Stomach (tissue), 9 donors: Measurements from ENCODE around the gene LBHD1. TPM values are rescaled to one million over a fixed set of nuclear protein-coding genes. Genes with fewer than 3 reads are reported as not detected.

ENCODE experiments used
- DNase-seq, 2 donors: peaks; one replicate each; pipeline versions ENCODE4 v3.0.0 to v3.0.0-alpha.2; 2013 to 2019
- H3K27ac ChIP-seq, 5 donors: fragments of 200-600 bp in 4 of 5; sonication (generic) in 4 of 5; one replicate each; pipeline ENCODE4 v1.5.1; 2013 to 2019; ENCODE audit warnings: mild to moderate bottlenecking in 1 of 5, moderate library complexity in 1 of 5
- H3K27me3 ChIP-seq, 3 donors: fragments of 200-600 bp; sonication (generic); one replicate each; pipeline ENCODE4 v1.5.1; 2017 to 2019; ENCODE audit warnings: mixed run types in 1 of 3
- H3K36me3 ChIP-seq, 4 donors: fragments of 200-600 bp; sonication (generic); 1 replicate in 3 of 4; 2 replicates in 1 of 4; pipeline ENCODE4 v1.5.1; 2016 to 2019
- H3K4me1 ChIP-seq, 4 donors: fragments of 200-600 bp; sonication (generic); one replicate each; pipeline ENCODE4 v1.5.1; 2016 to 2019
- H3K4me3 ChIP-seq, 4 donors: fragments of 200-600 bp; sonication (generic) in 3 of 4; one replicate each; pipeline ENCODE4 v1.5.1; 2016 to 2019; ENCODE audit warnings: mild to moderate bottlenecking in 1 of 4
- H3K9me3 ChIP-seq, 4 donors: fragments of 200-600 bp; sonication (generic); one replicate each; pipeline ENCODE4 v1.5.1; 2016 to 2019
- EP300 ChIP-seq: sonication (generic); formaldehyde crosslinking; IDR thresholded peaks from one replicate; pipeline ENCODE4 v1.6.1; 2017; ENCODE audit warnings: antibody characterized with exemption
- POLR2A ChIP-seq, 4 donors: fragments of 450-650 bp; IDR thresholded peaks; one replicate each; pipeline ENCODE4 v1.6.1; 2016; ENCODE audit warnings: antibody characterized with exemption in 4 of 4, control low read depth in 2 of 4, mild to moderate bottlenecking in 1 of 4, moderate library complexity in 1 of 4
- POLR2AphosphoS5 ChIP-seq, 3 donors: sonication (generic); formaldehyde crosslinking; IDR thresholded peaks; one replicate each; pipeline ENCODE4 v1.6.1; 2016; ENCODE audit warnings: antibody characterized with exemption in 3 of 3
- WGBS, 5 donors: extraction: QIAGEN DNeasy Blood & Tissue Kit in 3 of 5; methylation state at CpG; one replicate each; pipeline versions ENCODE4 v1.1.5 to v1.1.7; 2013 to 2018; 5-methylcytosine and 5-hydroxymethylcytosine counted together
- intact Hi-C: fragments of 100-400 bp; cut with DNase I; formaldehyde crosslinking; loops from one replicate; pipeline ENCODE4 v1.15.1; 2023; ENCODE audit warnings: low total_unique reads
- polyA plus RNA-seq, 3 donors: library from polyadenylated mRNA; stranded (reverse); fragments of 200-250 nt; gene quantifications; one replicate each; pipeline ENCODE4 v1.2.3, GENCODE V29; 2013
- total RNA-seq, 5 donors: library from RNA; depleted of rRNA; stranded (reverse); fragments of >200 nt; gene quantifications; one replicate each; pipeline versions ENCODE4 v1.1.0 to v1.2.3, GENCODE V29; 2014 to 2016
- TF ChIP-seq, protein P1 (sequence below), 7 experiments: fragments of 450-650 bp in 4 of 7; fragments of 200-600 bp in 3 of 7; sonication (generic) in 3 of 7; IDR thresholded peaks; one replicate each; pipeline ENCODE4 v1.5.1; 2016 to 2019; ENCODE audit warnings: antibody characterized with exemption in 7 of 7, control low read depth in 2 of 7, mild to moderate bottlenecking in 1 of 7
- donor health status: healthy with polysubstance abuse.
- donor health status: Bipolar disorder and iron deficiency.
- donor health status: healthy.

The LBHD1 gene
- total and polyA plus RNA-seq, 8 donors = 0.45 to 56.6 (median 6.2) TPM

DNA sequence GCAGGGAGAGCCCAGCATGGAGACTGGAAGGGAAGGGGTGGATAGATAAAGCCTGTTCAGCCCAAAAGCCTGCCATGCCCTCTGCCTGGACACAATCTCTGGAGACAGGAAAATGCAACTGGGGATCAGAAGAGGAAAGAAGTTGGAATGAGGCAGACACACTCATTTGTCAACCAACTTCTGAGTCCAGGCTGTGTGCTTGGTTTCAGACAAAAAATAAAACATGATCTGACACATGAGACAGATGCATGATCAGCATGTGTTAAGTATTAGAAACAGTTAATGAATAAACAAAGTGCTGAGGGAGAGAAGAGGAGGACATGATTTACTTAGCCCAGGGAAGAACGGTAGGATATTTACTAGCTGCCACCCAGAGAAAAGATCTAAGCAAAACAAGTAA is 16.4 kb upstream of the LBHD1 start:
- intact Hi-C loops = no loop called here
- Histone ChIP-seq H3K9me3 (no peaks in the 10 kb centered on the region), H3K36me3 (peaks cover 31 to 39% (median 37%) of the 10 kb centered on the region in 4 donors), H3K4me3 (peak overlapping the region; percentile 36 to 46 (median 39)), H3K4me1 (peaks cover 8 to 13% (median 10%) of the 10 kb centered on the region in 4 donors), H3K27me3 (peaks cover 0 to 15% (median 10%) of the 10 kb centered on the region in 3 donors), H3K27ac (peak overlapping the region in 4 of 5 donors; percentile 57 to 78 (median 70))
- DNase-seq = no peak
- TF ChIP-seq, protein P1, sequence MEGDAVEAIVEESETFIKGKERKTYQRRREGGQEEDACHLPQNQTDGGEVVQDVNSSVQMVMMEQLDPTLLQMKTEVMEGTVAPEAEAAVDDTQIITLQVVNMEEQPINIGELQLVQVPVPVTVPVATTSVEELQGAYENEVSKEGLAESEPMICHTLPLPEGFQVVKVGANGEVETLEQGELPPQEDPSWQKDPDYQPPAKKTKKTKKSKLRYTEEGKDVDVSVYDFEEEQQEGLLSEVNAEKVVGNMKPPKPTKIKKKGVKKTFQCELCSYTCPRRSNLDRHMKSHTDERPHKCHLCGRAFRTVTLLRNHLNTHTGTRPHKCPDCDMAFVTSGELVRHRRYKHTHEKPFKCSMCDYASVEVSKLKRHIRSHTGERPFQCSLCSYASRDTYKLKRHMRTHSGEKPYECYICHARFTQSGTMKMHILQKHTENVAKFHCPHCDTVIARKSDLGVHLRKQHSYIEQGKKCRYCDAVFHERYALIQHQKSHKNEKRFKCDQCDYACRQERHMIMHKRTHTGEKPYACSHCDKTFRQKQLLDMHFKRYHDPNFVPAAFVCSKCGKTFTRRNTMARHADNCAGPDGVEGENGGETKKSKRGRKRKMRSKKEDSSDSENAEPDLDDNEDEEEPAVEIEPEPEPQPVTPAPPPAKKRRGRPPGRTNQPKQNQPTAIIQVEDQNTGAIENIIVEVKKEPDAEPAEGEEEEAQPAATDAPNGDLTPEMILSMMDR (IDR thresholded peaks at IDR 0.05) = no peak
- TF ChIP-seq EP300 (no peak), POLR2AphosphoS5 (IDR thresholded peaks at IDR 0.05) (no peak), POLR2A (IDR thresholded peaks at IDR 0.05) (no peak)
- 23 to 36% (median 30%) methylated on average over 1 of the region's 1 CpG for WGBS, 5 donors

- intact Hi-C loops = no loop called here
- Histone ChIP-seq H3K27me3 (peaks cover 0 to 15% (median 10%) of the 10 kb centered on the region in 3 donors), H3K36me3 (peaks cover 23 to 32% (median 30%) of the 10 kb centered on the region in 4 donors), H3K27ac (peak overlapping the region in 4 of 5 donors; percentile 57 to 78 (median 70)), H3K4me1 (peaks cover 8 to 13% (median 10%) of the 10 kb centered on the region in 4 donors), H3K9me3 (no peaks in the 10 kb centered on the region), H3K4me3 (peak overlapping the region; percentile 36 to 46 (median 39))
- TF ChIP-seq EP300 (no peak), POLR2A (IDR thresholded peaks at IDR 0.05) (no peak), POLR2AphosphoS5 (IDR thresholded peaks at IDR 0.05) (no peak)
- TF ChIP-seq, protein P1 (IDR thresholded peaks at IDR 0.05) = no peak
- DNase-seq = peak in 1 of 2 donors; percentile 58
- WGBS, 5 donors = 29 to 53% (median 38%) methylated on average over 38 to 74 of the region's 74 CpGs
These were observed 15.7 kb upstream of the LBHD1 start for GRCh38 chr11:62687508-62688396.

GRCh38 chr11:62682518-62682917 is 10.5 kb upstream of the LBHD1 start:
- TF ChIP-seq POLR2AphosphoS5 (IDR thresholded peaks at IDR 0.05) = no peak
- no peak overlapping the region for H3K27ac ChIP-seq
- H3K9me3 ChIP-seq = no peaks in the 10 kb centered on the region
- peaks cover 17 to 35% (median 22%) of the 10 kb centered on the region in 4 donors for H3K4me1 ChIP-seq
- H3K36me3 ChIP-seq = peaks cover 4 to 6% (median 5%) of the 10 kb centered on the region in 4 donors
- intact Hi-C loops = no loop called here
- no peak for DNase-seq
- H3K4me3 ChIP-seq = no peak overlapping the region
- H3K27me3 ChIP-seq = peaks cover 0 to 6% (median 1%) of the 10 kb centered on the region in 3 donors
- WGBS, 5 donors = 49 to 70% (median 60%) methylated on average over 7 of the region's 7 CpGs

DNA sequence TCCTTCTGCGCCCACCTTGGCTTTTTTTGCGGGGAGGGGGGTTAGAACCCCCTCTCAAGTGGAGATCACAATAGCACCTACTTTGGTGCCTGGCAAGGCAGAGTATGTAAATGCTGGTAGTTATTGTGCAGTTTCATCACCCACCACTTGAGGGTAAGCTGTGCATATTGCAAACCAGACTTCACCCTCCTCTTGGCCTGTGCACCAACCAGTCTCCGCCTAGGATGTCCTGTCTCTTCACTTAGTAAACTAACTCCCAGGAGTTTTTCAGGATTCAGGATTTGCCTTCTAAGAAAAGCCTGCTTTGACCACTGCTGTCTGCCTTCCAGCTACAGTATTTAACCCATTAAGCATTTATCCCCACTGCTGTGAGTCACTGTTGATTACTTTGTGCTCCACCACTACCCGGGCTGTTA is 8.8 kb upstream of the LBHD1 start:
- H3K36me3 ChIP-seq = peaks cover 19 to 22% (median 22%) of the 10 kb centered on the region in 4 donors
- no peak overlapping the region for H3K4me3 ChIP-seq
- WGBS, 5 donors = 34 to 41% (median 36%) methylated on average over 3 to 4 of the region's 4 CpGs
- peak overlapping the region in 3 of 5 donors; percentile 18 to 93 (median 91) for H3K27ac ChIP-seq
- TF ChIP-seq POLR2A (IDR thresholded peaks at IDR 0.05) (no peak), POLR2AphosphoS5 (IDR thresholded peaks at IDR 0.05) (peak in 1 of 3 donors; percentile 46), EP300 (no peak)
- TF ChIP-seq, protein P1 (IDR thresholded peaks at IDR 0.05) = peak in 5 of 7 experiments; percentile 38 to 52 (median 50)
- intact Hi-C loops = no loop called here
- no peaks in the 10 kb centered on the region for H3K27me3 ChIP-seq
- DNase-seq = peak; percentile 47 to 87
- no peaks in the 10 kb centered on the region for H3K9me3 ChIP-seq
- peaks cover 18 to 48% (median 32%) of the 10 kb centered on the region in 4 donors for H3K4me1 ChIP-seq
